A549 (cell line): ENCODE measurements around the gene USP32.

Source experiments
- SMC3 ChIP-seq: fragments of >200 bp; sonication (Bioruptor Twin); formaldehyde crosslinking; IDR thresholded peaks from 3 replicates; pipeline ENCODE4 v1.6.1; 2018; ENCODE audit warnings: inconsistent platforms
- ZFP36 ChIP-seq: fragments of 450-650 bp; IDR thresholded peaks from 2 replicates; pipeline ENCODE4 v1.6.1; 2014; ENCODE audit warnings: borderline replicate concordance; ENCODE audit not compliant: partially characterized antibody
- TF ChIP-seq, protein P1 (sequence below): fragments of >200 bp; sonication (Bioruptor Twin); formaldehyde crosslinking; IDR thresholded peaks from 3 replicates; pipeline ENCODE4 v1.5.1; 2016

DNA sequence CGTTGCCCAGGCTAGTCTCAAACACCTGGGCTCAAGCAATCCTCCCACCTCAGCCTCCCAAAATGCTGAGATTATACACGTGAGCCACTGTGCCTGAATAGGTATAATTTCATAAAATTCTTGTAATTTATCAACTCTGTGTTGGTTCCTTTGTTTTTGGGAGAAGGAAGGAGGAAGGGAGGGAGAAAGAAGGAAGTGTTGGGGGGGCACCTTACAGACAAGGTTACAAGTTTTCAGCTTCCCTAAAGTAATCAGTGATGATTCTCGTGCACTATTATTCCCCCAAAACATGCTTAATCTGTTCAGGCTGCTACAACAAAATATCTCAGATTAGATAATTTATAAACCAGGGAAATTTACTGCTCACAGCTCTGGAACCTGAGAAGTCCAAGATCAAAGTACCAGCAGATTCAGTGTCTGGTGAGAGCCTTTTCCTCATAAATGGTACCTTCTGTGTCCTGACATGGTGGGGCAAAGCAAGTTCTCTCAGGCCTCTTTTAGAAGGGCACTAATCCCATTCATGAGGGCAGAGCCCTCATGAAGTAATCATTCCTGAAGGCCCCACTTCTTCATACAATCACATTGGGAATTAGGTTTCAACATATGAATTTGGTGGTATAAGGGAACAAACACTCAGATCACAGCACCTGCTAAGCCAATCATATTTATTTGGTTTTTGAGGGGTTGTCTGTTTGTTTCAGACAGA, 28.1 kb downstream of the USP32 start:
- no peak for TF ChIP-seq SMC3
- TF ChIP-seq, protein P1, sequence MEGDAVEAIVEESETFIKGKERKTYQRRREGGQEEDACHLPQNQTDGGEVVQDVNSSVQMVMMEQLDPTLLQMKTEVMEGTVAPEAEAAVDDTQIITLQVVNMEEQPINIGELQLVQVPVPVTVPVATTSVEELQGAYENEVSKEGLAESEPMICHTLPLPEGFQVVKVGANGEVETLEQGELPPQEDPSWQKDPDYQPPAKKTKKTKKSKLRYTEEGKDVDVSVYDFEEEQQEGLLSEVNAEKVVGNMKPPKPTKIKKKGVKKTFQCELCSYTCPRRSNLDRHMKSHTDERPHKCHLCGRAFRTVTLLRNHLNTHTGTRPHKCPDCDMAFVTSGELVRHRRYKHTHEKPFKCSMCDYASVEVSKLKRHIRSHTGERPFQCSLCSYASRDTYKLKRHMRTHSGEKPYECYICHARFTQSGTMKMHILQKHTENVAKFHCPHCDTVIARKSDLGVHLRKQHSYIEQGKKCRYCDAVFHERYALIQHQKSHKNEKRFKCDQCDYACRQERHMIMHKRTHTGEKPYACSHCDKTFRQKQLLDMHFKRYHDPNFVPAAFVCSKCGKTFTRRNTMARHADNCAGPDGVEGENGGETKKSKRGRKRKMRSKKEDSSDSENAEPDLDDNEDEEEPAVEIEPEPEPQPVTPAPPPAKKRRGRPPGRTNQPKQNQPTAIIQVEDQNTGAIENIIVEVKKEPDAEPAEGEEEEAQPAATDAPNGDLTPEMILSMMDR: no peak
- no peak for TF ChIP-seq ZFP36
